GM19468 (cell line): ENCODE results near the gene ELAC2.

ENCODE experiments used
- ATAC-seq: cut with Tn5 transposase; IDR thresholded peaks from one replicate; pipeline ENCODE4 v1.9.1; 2021; ENCODE audit warnings: mild to moderate bottlenecking, moderate library complexity, moderate number of reproducible peaks; ENCODE audit not compliant: unreplicated experiment; ENCODE audit errors: extremely low read depth

The ELAC2 gene

GRCh38 chr17:13017655-13018459 lies at the start of gene ELAC2:
TSS of gene ELAC2 (minus strand) at chr17:13018027. CDS start at chr17:13017947, 80 bp downstream.
- ATAC-seq = peak; percentile 98

- ATAC-seq = no peak
Observed at GRCh38 chr17:13065032-13065431, 47.2 kb upstream of the ELAC2 start.

GRCh38 chr17:13055131-13055530 lies 37.3 kb upstream of the ELAC2 start:
- no peak for ATAC-seq

- ATAC-seq = no peak
Observed at GRCh38 chr17:13054666-13055065, 36.8 kb upstream of the ELAC2 start.

- no peak for ATAC-seq
Observed at GRCh38 chr17:13051915-13052314, 34.1 kb upstream of the ELAC2 start.

GRCh38 chr17:13047011-13047606 lies 29.3 kb upstream of the ELAC2 start:
- no peak for ATAC-seq

- ATAC-seq = no peak
Observed at GRCh38 chr17:13046361-13046760, 28.5 kb upstream of the ELAC2 start.

GRCh38 chr17:13044572-13045065 lies 26.8 kb upstream of the ELAC2 start:
- no peak for ATAC-seq

GRCh38 chr17:13038931-13039665 lies 21.3 kb upstream of the ELAC2 start:
- ATAC-seq = no peak

GRCh38 chr17:13036751-13037150 lies 18.9 kb upstream of the ELAC2 start:
- no peak for ATAC-seq

GRCh38 chr17:13035420-13035819 lies 17.6 kb upstream of the ELAC2 start:
- ATAC-seq = no peak

GRCh38 chr17:13031718-13032350 lies 14.0 kb upstream of the ELAC2 start:
- peak; percentile 35 for ATAC-seq

GRCh38 chr17:13030459-13031300 lies 12.9 kb upstream of the ELAC2 start:
- ATAC-seq = no peak

GRCh38 chr17:13030056-13030455 lies 12.2 kb upstream of the ELAC2 start:
- no peak for ATAC-seq

- no peak for ATAC-seq
Observed at GRCh38 chr17:13029340-13029739, 11.5 kb upstream of the ELAC2 start.

- no peak for ATAC-seq
Observed at GRCh38 chr17:13027246-13027645, 9.4 kb upstream of the ELAC2 start.

- ATAC-seq = no peak
Observed at GRCh38 chr17:13025687-13026086, 7.9 kb upstream of the ELAC2 start.

GRCh38 chr17:13025258-13025627 lies 7.4 kb upstream of the ELAC2 start:
- no peak for ATAC-seq

- peak; percentile 77 for ATAC-seq
Observed at GRCh38 chr17:13024526-13025257, 6.9 kb upstream of the ELAC2 start.
